DMS153 treated with DMSO at 0.1 percent for 48 hours (cell line): Measurements from ENCODE around the gene CDS2.

Experiments
- DNase-seq: peaks from one replicate; lab custom pipeline; 2025; ENCODE audit not compliant: unreplicated experiment; lab: John Stamatoyannopoulos, UW

The CDS2 gene

DNA sequence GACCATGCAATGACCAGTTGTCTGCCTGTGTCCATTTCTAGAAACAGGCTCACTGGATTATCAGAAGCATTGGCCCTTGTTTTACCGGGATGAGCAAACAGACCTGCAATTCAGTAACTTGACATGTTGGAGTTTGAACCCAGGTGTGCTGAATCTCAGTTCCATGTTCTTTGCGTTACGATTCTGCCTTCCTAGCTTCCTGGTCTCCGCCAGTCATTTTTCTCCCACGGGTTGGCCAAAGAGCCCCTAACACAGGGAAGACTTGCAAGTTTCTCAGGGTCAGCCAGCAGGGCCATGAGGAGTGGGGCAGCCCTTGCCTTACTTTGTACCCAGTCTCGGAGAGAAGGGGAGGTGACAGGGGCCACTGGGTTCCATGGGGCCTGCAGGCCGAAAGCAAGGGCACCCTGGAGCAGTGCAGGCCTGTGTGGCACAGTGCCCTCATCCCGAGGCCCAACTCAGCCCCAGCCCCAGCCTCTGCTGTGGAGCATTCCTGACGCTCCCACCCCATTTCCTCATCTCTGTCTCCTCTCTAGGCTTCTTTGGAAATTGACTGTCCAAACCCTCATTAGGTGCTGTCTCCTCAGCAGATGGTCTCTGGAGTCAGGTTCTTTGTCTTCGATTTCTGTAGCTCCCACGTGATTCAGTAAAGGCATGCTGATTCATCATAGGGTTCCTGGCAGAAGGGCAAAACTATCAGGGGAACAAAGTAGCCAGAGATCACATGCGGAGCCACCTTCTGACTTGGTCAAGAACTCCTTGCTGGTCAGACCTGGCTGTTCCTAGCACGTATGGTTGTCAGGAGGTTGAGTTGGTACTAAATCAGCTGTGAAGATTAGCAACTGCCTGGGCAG is 23.6 kb downstream of the CDS2 start:
- no peak for DNase-seq

GRCh38 chr20:5153152-5153467 is 26.3 kb downstream of the CDS2 start:
- DNase-seq = no peak

GRCh38 chr20:5153612-5154542 is 27.1 kb downstream of the CDS2 start:
- no peak for DNase-seq

GRCh38 chr20:5154543-5154925 is 27.7 kb downstream of the CDS2 start:
- DNase-seq = no peak

DNA sequence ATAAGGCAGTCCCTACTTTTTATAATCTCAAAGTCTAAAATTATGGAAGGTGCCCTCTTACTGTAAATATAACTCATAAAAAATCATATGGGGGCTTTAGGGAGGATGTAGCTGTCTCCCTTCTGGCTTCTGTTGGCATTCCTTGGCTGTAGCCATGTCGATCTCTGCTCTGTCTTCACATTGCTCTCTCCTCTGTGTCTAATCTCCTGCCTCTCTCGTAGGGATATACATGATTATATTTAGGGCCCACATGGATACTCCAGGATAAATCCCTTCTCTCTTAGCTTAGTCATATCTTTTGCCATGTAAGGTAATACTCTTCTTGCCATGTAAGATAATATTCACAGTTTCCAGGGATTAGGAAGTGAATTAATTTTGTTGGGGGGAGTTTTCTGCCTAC is 28.6 kb downstream of the CDS2 start:
- DNase-seq = no peak

DNA sequence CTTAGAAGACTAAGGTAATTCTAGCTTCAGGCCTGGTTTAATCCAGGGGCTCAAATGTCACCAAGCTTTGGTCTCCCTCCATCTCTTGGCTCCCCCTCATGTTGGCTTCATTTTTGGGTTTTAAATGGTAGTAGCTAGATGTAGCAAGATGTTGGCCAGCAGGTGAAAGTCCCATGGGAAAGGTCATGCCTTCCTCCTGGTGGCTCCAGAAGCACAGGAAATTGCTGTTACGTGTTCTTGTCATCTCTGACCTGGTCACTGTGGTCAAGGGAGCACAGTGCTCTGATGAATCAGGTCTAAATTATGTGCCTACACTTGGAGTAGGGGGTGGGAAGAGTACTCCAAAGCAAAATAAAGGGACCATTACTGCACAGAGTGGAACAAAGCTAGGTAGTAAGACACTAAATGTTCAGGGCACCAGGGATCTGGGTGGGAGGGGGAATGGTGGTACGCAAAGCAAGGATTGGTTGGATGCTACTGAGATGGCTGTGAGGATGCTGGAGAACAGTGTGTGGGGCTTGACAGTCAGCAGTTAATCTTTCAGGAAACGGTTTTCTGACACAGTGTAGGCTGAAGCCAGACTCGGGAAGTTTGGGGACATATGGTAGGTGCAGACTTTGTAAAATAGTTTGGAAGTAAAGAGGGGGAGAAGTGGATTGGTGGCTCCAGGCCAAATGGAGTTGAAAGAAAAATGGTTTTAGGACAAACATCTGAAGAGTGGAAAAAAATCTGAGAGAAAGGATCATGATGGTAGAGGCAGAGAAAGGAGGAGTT is 30.1 kb downstream of the CDS2 start:
- no peak for DNase-seq

DNA sequence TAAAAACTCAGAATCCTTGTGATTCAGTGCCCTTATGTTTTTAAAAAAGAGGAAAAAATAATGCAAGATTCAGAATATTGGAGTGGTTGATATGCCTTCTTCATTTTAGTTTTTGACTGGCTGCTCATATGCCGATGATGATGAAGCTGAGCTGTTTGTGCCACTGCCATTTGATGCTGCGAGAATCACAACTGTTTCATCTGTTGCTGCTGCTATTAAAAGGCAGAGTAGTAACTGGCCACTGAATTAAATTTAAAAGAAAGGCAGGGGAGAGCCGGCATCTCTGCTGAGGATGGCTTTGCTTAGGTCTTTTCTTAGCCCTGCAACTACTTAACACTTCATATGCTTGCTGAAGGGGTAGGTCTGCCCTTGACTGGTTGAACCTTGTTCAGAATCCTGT is 33.1 kb downstream of the CDS2 start:
- DNase-seq = no peak

- DNase-seq = no peak
Measured at GRCh38 chr20:5160882-5161281, 34.1 kb downstream of the CDS2 start.

- DNase-seq = no peak
Measured at GRCh38 chr20:5161536-5162164, 34.8 kb downstream of the CDS2 start.

- DNase-seq = no peak
Measured at GRCh38 chr20:5164645-5165625, 38.1 kb downstream of the CDS2 start.

GRCh38 chr20:5168651-5169396 is 42.0 kb downstream of the CDS2 start:
- peak; percentile 69 for DNase-seq

- no peak for DNase-seq
Measured at GRCh38 chr20:5170341-5170740, 43.5 kb downstream of the CDS2 start.

DNA sequence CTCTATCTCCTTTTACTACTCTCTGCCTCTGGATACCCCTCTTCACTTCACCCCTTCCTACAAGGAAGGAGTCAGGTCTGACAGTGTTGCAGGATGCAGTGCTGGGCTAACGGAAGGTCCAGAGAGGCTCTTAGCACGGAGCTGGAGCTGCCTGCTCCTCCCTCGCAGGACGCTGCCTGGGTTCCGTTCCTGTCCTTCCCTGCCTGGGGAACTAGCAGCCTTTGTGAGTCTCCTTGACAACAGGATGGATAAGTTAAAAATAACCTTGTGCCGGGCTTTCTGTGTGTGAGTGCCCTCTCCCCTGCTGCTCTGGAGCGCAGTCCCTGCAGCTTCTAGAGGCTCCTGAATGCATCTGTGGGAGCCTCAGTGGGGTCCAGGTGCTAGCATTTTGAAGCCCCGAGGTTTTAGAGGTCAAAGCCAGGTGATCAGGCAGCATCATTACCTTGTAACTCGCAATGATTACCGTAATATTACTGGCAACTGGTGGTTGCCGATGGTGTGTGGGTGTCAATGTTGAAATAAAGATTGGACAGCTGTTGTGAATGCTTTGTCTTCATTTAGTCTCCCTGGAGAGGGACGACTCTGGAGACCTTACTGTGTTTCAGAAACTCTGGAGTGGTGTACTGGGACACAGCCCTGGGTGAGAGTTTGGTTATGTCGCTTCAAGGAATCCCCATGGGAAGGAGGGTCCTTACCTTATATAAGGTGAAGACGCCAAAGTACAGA is 44.4 kb downstream of the CDS2 start:
- DNase-seq = no peak

DNA sequence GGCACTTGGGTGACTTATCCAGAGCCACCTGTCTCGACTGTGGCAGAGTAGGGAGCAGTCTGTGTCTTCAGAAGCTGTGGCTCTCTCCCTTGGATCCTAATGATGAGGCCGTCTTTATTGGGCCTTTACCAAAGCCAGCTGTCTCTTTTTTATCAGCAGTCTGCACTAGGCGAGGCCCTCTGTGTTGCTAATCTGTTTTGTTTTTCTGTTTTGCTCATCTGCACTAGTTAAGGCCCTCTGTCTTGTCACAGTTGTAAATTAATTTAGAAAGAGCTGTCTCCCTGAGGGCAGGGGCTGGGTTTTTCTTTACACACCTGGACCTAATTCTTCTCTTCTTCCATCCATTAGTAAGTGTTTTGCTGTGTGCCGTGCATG is 45.0 kb downstream of the CDS2 start:
- no peak for DNase-seq

DNA sequence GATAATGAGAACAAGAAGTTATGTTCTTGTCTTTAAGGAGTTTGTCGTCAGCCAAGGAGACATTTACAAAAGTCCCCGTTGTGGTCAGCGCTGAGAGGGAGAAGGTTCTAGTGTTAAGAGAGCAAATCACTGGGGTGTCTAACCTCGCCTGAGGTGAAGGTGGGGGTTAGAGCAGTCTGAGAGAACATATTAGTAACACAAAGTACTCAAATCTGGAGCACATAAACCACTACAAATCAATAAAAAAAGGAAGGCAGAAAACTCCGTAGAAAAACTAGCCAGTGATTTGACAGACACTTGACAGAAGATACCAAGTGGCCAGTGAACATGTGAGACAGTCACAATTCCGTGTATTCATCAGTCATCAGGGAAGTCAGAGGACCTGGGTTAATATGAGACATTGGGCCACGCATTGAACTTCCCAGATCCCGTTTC is 45.4 kb downstream of the CDS2 start:
- no peak for DNase-seq

- no peak for DNase-seq
Measured at GRCh38 chr20:5172903-5173463, 46.2 kb downstream of the CDS2 start.

- DNase-seq = no peak
Measured at GRCh38 chr20:5173751-5174150, 46.9 kb downstream of the CDS2 start.

GRCh38 chr20:5177071-5177470 is 50.3 kb downstream of the CDS2 start:
- DNase-seq = no peak
